Measurements from ENCODE around the gene TMLHE. TPM values are rescaled to one million over a fixed set of nuclear protein-coding genes. Genes with fewer than 3 reads are reported as not detected.

TMLHE gene
- total and polyA plus RNA-seq, 2 experiments from 2014 or later, result 9.6 to 10.1 TPM

DNA sequence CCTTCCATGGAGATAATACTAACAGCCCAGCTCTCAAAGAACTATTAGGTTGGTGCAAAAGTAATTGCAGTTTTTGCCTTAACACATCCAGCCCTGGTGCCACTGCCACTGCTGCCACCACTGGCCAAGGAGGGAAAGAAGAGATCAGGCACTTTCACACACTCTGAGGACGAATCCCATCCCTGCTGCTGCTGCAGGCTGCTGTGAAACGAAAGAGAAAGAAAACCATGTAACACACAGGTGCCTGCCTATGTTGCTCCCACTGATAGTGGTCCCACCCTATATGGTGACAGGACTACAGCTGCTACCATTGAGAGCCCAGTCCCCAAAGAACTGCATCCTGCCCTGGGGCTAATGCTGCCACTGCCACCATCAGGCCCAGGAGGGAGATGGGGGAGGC lies 35.1 kb downstream of the TMLHE start:
- Histone ChIP-seq H3K27ac (ENCODE audit: low read depth) (no peak overlapping the region), H3K36me3 (ENCODE audit: insufficient read depth) (no peaks in the 10 kb centered on the region), H4K20me1 (replicated peaks; ENCODE audit: insufficient read depth) (no peaks in the 10 kb centered on the region), H3K4me2 (no peak overlapping the region), H3K4me1 (ENCODE audit: insufficient read depth) (no peaks in the 10 kb centered on the region), H3F3A (replicated peaks; ENCODE audit: low read depth) (no peaks in the 10 kb centered on the region), H3K79me2 (replicated peaks; ENCODE audit: insufficient read depth) (peaks cover 16% of the 10 kb centered on the region; the same call in 1 of the 2 replicates), H3K4me3 (no peak overlapping the region), H2AFZ (no peak overlapping the region), H3K27me3 (ENCODE audit: insufficient read depth) (no peaks in the 10 kb centered on the region), H3K9me2 (ENCODE audit: insufficient read depth) (no peaks in the 10 kb centered on the region)
- H3K27ac Mint-ChIP-seq, result no peak overlapping the region
- peaks cover 8% of the 10 kb centered on the region; the same call in 2 of the 3 replicates for H3K36me3 Mint-ChIP-seq (ENCODE audit: low read depth)
- H3K9me3 Mint-ChIP-seq, result peaks cover 11% of the 10 kb centered on the region; the same call in 2 of the 3 replicates
- ATAC-seq (peak; percentile 67), DNase-seq (ENCODE audit: low spot score) (peak; percentile 25)
- H3K27me3 Mint-ChIP-seq (ENCODE audit: insufficient read depth, low read depth, poor library complexity), result no peaks in the 10 kb centered on the region
- H3K4me1 Mint-ChIP-seq, result no peaks in the 10 kb centered on the region
- TF ChIP-seq, protein P1, sequence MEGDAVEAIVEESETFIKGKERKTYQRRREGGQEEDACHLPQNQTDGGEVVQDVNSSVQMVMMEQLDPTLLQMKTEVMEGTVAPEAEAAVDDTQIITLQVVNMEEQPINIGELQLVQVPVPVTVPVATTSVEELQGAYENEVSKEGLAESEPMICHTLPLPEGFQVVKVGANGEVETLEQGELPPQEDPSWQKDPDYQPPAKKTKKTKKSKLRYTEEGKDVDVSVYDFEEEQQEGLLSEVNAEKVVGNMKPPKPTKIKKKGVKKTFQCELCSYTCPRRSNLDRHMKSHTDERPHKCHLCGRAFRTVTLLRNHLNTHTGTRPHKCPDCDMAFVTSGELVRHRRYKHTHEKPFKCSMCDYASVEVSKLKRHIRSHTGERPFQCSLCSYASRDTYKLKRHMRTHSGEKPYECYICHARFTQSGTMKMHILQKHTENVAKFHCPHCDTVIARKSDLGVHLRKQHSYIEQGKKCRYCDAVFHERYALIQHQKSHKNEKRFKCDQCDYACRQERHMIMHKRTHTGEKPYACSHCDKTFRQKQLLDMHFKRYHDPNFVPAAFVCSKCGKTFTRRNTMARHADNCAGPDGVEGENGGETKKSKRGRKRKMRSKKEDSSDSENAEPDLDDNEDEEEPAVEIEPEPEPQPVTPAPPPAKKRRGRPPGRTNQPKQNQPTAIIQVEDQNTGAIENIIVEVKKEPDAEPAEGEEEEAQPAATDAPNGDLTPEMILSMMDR (conservative IDR thresholded peaks at IDR 0.05; ENCODE audit: low read depth in 2 of 2), result peak in 1 of 2 experiments; percentile 38; a peak in 1 of 4 replicates
- TF ChIP-seq EZH2phosphoT487 (IDR thresholded peaks at IDR 0.05; ENCODE audit: unreplicated experiment), result no peak
- no peak overlapping the region for H3K4me3 Mint-ChIP-seq

DNA sequence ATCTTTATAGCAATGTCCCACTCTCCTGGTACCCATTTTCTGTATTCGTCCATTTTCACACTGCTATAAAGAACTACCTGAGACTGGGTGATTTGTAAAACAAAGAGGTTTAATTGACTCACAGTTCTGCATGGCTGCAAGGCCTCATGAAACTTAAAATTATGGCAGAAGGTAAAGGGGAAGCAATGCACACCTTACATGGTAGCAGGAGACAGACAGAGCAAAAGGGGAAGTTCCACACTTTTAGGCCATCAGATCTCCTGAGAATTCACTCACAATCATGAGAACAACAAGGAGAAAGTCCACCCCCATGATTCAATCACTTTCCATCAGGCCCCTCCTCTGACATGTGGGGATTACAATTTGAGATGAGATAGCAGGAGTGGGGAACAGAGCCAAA lies 49.7 kb downstream of the TMLHE start:
- H3K27me3 ChIP-seq (ENCODE audit: insufficient read depth), result no peaks in the 10 kb centered on the region
- no peak overlapping the region for H3K27ac Mint-ChIP-seq
- no peak overlapping the region for H2AFZ ChIP-seq
- no peaks in the 10 kb centered on the region for H3K9me2 ChIP-seq (ENCODE audit: insufficient read depth)
- no peaks in the 10 kb centered on the region for H3K4me1 ChIP-seq (ENCODE audit: insufficient read depth)
- H3K79me2 ChIP-seq (replicated peaks; ENCODE audit: insufficient read depth), result no peaks in the 10 kb centered on the region
- no peak overlapping the region for H3K4me3 Mint-ChIP-seq
- no peaks in the 10 kb centered on the region for H3F3A ChIP-seq (replicated peaks; ENCODE audit: low read depth)
- peaks cover under 1% of the 10 kb centered on the region; the same call in 2 of the 3 replicates for H3K4me1 Mint-ChIP-seq
- DNase-seq (ENCODE audit: low spot score) (no peak), ATAC-seq (no peak)
- H3K36me3 ChIP-seq (ENCODE audit: insufficient read depth), result no peaks in the 10 kb centered on the region
- H3K4me3 ChIP-seq, result no peak overlapping the region
- no peak overlapping the region for H3K4me2 ChIP-seq
- no peak overlapping the region for H3K27ac ChIP-seq (ENCODE audit: low read depth)
- no peaks in the 10 kb centered on the region for H3K36me3 Mint-ChIP-seq (ENCODE audit: low read depth)
- H4K20me1 ChIP-seq (replicated peaks; ENCODE audit: insufficient read depth), result no peaks in the 10 kb centered on the region
- no peaks in the 10 kb centered on the region; the same call in 2 of the 3 replicates for H3K9me3 Mint-ChIP-seq
- no peaks in the 10 kb centered on the region for H3K27me3 Mint-ChIP-seq (ENCODE audit: insufficient read depth, low read depth, poor library complexity)
- TF ChIP-seq POLR2AphosphoS5 (IDR thresholded peaks at IDR 0.05; ENCODE audit: low read depth) (no peak), CREB1 (CRISPR knock-in tag; IDR thresholded peaks at IDR 0.05; ENCODE audit: low read depth) (no peak), JUNB (IDR thresholded peaks at IDR 0.05; ENCODE audit: unreplicated experiment) (no peak), STAT1 (IDR thresholded peaks at IDR 0.05; ENCODE audit: unreplicated experiment) (no peak), NANOG (IDR thresholded peaks at IDR 0.05; ENCODE audit: borderline replicate concordance) (no peak), EZH2 (IDR thresholded peaks at IDR 0.05; ENCODE audit: low read depth, unreplicated experiment) (no peak), ZNF114 (CRISPR knock-in tag; IDR thresholded peaks at IDR 0.05) (no peak)
- TF ChIP-seq, protein P2, sequence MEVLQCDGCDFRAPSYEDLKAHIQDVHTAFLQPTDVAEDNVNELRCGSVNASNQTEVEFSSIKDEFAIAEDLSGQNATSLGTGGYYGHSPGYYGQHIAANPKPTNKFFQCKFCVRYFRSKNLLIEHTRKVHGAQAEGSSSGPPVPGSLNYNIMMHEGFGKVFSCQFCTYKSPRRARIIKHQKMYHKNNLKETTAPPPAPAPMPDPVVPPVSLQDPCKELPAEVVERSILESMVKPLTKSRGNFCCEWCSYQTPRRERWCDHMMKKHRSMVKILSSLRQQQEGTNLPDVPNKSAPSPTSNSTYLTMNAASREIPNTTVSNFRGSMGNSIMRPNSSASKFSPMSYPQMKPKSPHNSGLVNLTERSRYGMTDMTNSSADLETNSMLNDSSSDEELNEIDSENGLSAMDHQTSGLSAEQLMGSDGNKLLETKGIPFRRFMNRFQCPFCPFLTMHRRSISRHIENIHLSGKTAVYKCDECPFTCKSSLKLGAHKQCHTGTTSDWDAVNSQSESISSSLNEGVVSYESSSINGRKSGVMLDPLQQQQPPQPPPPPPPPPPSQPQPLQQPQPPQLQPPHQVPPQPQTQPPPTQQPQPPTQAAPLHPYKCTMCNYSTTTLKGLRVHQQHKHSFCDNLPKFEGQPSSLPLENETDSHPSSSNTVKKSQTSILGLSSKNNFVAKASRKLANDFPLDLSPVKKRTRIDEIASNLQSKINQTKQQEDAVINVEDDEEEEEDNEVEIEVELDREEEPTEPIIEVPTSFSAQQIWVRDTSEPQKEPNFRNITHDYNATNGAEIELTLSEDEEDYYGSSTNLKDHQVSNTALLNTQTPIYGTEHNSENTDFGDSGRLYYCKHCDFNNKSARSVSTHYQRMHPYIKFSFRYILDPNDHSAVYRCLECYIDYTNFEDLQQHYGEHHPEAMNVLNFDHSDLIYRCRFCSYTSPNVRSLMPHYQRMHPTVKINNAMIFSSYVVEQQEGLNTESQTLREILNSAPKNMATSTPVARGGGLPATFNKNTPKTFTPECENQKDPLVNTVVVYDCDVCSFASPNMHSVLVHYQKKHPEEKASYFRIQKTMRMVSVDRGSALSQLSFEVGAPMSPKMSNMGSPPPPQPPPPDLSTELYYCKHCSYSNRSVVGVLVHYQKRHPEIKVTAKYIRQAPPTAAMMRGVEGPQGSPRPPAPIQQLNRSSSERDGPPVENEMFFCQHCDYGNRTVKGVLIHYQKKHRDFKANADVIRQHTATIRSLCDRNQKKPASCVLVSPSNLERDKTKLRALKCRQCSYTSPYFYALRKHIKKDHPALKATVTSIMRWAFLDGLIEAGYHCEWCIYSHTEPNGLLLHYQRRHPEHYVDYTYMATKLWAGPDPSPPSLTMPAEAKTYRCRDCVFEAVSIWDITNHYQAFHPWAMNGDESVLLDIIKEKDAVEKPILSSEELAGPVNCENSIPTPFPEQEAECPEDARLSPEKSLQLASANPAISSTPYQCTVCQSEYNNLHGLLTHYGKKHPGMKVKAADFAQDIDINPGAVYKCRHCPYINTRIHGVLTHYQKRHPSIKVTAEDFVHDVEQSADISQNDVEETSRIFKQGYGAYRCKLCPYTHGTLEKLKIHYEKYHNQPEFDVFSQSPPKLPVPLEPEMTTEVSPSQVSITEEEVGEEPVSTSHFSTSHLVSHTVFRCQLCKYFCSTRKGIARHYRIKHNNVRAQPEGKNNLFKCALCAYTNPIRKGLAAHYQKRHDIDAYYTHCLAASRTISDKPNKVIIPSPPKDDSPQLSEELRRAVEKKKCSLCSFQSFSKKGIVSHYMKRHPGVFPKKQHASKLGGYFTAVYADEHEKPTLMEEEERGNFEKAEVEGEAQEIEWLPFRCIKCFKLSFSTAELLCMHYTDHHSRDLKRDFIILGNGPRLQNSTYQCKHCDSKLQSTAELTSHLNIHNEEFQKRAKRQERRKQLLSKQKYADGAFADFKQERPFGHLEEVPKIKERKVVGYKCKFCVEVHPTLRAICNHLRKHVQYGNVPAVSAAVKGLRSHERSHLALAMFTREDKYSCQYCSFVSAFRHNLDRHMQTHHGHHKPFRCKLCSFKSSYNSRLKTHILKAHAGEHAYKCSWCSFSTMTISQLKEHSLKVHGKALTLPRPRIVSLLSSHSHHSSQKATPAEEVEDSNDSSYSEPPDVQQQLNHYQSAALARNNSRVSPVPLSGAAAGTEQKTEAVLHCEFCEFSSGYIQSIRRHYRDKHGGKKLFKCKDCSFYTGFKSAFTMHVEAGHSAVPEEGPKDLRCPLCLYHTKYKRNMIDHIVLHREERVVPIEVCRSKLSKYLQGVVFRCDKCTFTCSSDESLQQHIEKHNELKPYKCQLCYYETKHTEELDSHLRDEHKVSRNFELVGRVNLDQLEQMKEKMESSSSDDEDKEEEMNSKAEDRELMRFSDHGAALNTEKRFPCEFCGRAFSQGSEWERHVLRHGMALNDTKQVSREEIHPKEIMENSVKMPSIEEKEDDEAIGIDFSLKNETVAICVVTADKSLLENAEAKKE (CRISPR knock-in tag; IDR thresholded peaks at IDR 0.05), result no peak
- TF ChIP-seq, protein P3, sequence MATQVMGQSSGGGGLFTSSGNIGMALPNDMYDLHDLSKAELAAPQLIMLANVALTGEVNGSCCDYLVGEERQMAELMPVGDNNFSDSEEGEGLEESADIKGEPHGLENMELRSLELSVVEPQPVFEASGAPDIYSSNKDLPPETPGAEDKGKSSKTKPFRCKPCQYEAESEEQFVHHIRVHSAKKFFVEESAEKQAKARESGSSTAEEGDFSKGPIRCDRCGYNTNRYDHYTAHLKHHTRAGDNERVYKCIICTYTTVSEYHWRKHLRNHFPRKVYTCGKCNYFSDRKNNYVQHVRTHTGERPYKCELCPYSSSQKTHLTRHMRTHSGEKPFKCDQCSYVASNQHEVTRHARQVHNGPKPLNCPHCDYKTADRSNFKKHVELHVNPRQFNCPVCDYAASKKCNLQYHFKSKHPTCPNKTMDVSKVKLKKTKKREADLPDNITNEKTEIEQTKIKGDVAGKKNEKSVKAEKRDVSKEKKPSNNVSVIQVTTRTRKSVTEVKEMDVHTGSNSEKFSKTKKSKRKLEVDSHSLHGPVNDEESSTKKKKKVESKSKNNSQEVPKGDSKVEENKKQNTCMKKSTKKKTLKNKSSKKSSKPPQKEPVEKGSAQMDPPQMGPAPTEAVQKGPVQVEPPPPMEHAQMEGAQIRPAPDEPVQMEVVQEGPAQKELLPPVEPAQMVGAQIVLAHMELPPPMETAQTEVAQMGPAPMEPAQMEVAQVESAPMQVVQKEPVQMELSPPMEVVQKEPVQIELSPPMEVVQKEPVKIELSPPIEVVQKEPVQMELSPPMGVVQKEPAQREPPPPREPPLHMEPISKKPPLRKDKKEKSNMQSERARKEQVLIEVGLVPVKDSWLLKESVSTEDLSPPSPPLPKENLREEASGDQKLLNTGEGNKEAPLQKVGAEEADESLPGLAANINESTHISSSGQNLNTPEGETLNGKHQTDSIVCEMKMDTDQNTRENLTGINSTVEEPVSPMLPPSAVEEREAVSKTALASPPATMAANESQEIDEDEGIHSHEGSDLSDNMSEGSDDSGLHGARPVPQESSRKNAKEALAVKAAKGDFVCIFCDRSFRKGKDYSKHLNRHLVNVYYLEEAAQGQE (IDR thresholded peaks at IDR 0.05; ENCODE audit: unreplicated experiment), result no peak

Measured in GM23338 (cell line).